Urinary bladder (tissue), 4 donors: ENCODE measurements around the gene MX2. TPM values are rescaled to one million over a fixed set of nuclear protein-coding genes. Genes with fewer than 3 reads are reported as not detected.

ENCODE experiments used
- DNase-seq: peaks from one replicate; pipeline ENCODE4 v3.0.0-alpha.2; 2015; ENCODE audit errors: extremely low spot score
- H3K27ac ChIP-seq: one replicate; pipeline ENCODE4 v1.5.1; 2013; ENCODE audit warnings: low read depth, mild to moderate bottlenecking, moderate library complexity
- H3K36me3 ChIP-seq: one replicate; pipeline ENCODE4 v1.6.1; 2013; ENCODE audit warnings: mild to moderate bottlenecking, moderate library complexity; ENCODE audit not compliant: insufficient read depth
- H3K4me1 ChIP-seq: one replicate; pipeline ENCODE4 v1.6.1; 2013; ENCODE audit warnings: mild to moderate bottlenecking, moderate library complexity; ENCODE audit not compliant: insufficient read depth
- H3K4me3 ChIP-seq: one replicate; pipeline ENCODE4 v1.5.1; 2013; ENCODE audit warnings: low read depth, low read length
- WGBS: extraction: QIAGEN DNeasy Blood & Tissue Kit; methylation state at CpG from one replicate; pipeline ENCODE4 v1.1.7; 2013; 5-methylcytosine and 5-hydroxymethylcytosine counted together
- polyA plus RNA-seq: library from polyadenylated mRNA; stranded (reverse); fragments of 200-250 nt; gene quantifications from one replicate; pipeline ENCODE4 v1.2.3, GENCODE V29; 2013
- total RNA-seq: library from RNA; depleted of rRNA; stranded (reverse); fragments of >200 nt; gene quantifications from one replicate; pipeline ENCODE4 v1.2.3, GENCODE V29; 2014
- donor health status: healthy with polysubstance abuse.
- donor health status: healthy.

The MX2 gene
- total and polyA plus RNA-seq, 2 donors, result 8.2 to 10.3 TPM

- H3K27ac ChIP-seq, result no peak overlapping the region
- no peak for DNase-seq
- peaks cover 6% of the 10 kb centered on the region for H3K36me3 ChIP-seq
- no peaks in the 10 kb centered on the region for H3K4me1 ChIP-seq
- WGBS, result 93% methylated on average over 7 of the region's 7 CpGs
- H3K4me3 ChIP-seq, result no peak overlapping the region
These were observed 81.7 kb downstream of the MX2 start for GRCh38 chr21:41443562-41443961.

GRCh38 chr21:41444703-41445464, 83.1 kb downstream of the MX2 start:
- H3K4me3 ChIP-seq, result no peak overlapping the region
- H3K4me1 ChIP-seq, result no peaks in the 10 kb centered on the region
- peaks cover 6% of the 10 kb centered on the region for H3K36me3 ChIP-seq
- 88% methylated on average over 13 of the region's 13 CpGs for WGBS
- no peak overlapping the region for H3K27ac ChIP-seq
- DNase-seq, result no peak

GRCh38 chr21:41445465-41445862, 83.6 kb downstream of the MX2 start:
- no peaks in the 10 kb centered on the region for H3K4me1 ChIP-seq
- 63% methylated on average over 7 of the region's 7 CpGs for WGBS
- no peak for DNase-seq
- peaks cover 6% of the 10 kb centered on the region for H3K36me3 ChIP-seq
- H3K4me3 ChIP-seq, result no peak overlapping the region
- no peak overlapping the region for H3K27ac ChIP-seq

GRCh38 chr21:41446586-41446985, 84.8 kb downstream of the MX2 start:
- WGBS, result 69% methylated on average over 4 of the region's 4 CpGs
- Histone ChIP-seq H3K27ac (no peak overlapping the region), H3K4me1 (no peaks in the 10 kb centered on the region), H3K4me3 (no peak overlapping the region), H3K36me3 (peaks cover 6% of the 10 kb centered on the region)
- no peak for DNase-seq

GRCh38 chr21:41447356-41447755, 85.5 kb downstream of the MX2 start:
- Histone ChIP-seq H3K36me3 (peaks cover 6% of the 10 kb centered on the region), H3K4me1 (no peaks in the 10 kb centered on the region), H3K4me3 (no peak overlapping the region), H3K27ac (no peak overlapping the region)
- no peak for DNase-seq
- WGBS, result 93% methylated on average over 3 of the region's 3 CpGs

- Histone ChIP-seq H3K4me3 (no peak overlapping the region), H3K27ac (no peak overlapping the region), H3K36me3 (peaks cover 6% of the 10 kb centered on the region), H3K4me1 (no peaks in the 10 kb centered on the region)
- 83% methylated on average over 5 of the region's 5 CpGs for WGBS
- no peak for DNase-seq
These were observed 87.8 kb downstream of the MX2 start for GRCh38 chr21:41449613-41450012.

GRCh38 chr21:41451753-41452676, 90.2 kb downstream of the MX2 start:
- no peak overlapping the region for H3K4me3 ChIP-seq
- DNase-seq, result peak; percentile 13
- no peaks in the 10 kb centered on the region for H3K4me1 ChIP-seq
- 82% methylated on average over 16 of the region's 16 CpGs for WGBS
- no peaks in the 10 kb centered on the region for H3K36me3 ChIP-seq
- no peak overlapping the region for H3K27ac ChIP-seq

- Histone ChIP-seq H3K4me3 (no peak overlapping the region), H3K4me1 (no peaks in the 10 kb centered on the region), H3K36me3 (no peaks in the 10 kb centered on the region), H3K27ac (no peak overlapping the region)
- WGBS, result 84% methylated on average over 3 of the region's 3 CpGs
- no peak for DNase-seq
These were observed 91.4 kb downstream of the MX2 start for GRCh38 chr21:41453198-41453597.

- 77% methylated on average over 3 of the region's 3 CpGs for WGBS
- Histone ChIP-seq H3K36me3 (no peaks in the 10 kb centered on the region), H3K4me3 (no peak overlapping the region), H3K27ac (no peak overlapping the region), H3K4me1 (no peaks in the 10 kb centered on the region)
- no peak for DNase-seq
These were observed 91.9 kb downstream of the MX2 start for GRCh38 chr21:41453761-41454160.

GRCh38 chr21:41458121-41458520, 96.3 kb downstream of the MX2 start:
- no peaks in the 10 kb centered on the region for H3K36me3 ChIP-seq
- WGBS, result 90% methylated on average over 6 of the region's 6 CpGs
- no peak overlapping the region for H3K27ac ChIP-seq
- no peaks in the 10 kb centered on the region for H3K4me1 ChIP-seq
- DNase-seq, result no peak
- no peak overlapping the region for H3K4me3 ChIP-seq

GRCh38 chr21:41458559-41458958, 96.7 kb downstream of the MX2 start:
- no peak for DNase-seq
- Histone ChIP-seq H3K27ac (no peak overlapping the region), H3K4me3 (no peak overlapping the region), H3K4me1 (no peaks in the 10 kb centered on the region), H3K36me3 (no peaks in the 10 kb centered on the region)
- WGBS, result 86% methylated on average over 22 of the region's 22 CpGs
